GM23248 (cell line): ENCODE measurements around the gene HNMT.
"Not testable (repeated sequence)": the region's sequence is repeated elsewhere in the genome, so short reads cannot be mapped to it uniquely, and the experiment has no call there.

Experiments used
- EZH2 ChIP-seq: fragments of 200-600 bp; sonication (generic); IDR thresholded peaks from 2 replicates; pipeline ENCODE4 v1.6.1; 2018; ENCODE audit warnings: antibody characterized with exemption, mild to moderate bottlenecking; ENCODE audit not compliant: insufficient read depth, poor library complexity, severe bottlenecking
- EZH2phosphoT487 ChIP-seq: fragments of 200-600 bp; sonication (generic); IDR thresholded peaks from 2 replicates; pipeline ENCODE4 v1.6.1; 2018; ENCODE audit warnings: antibody characterized with exemption, moderate library complexity, mild to moderate bottlenecking, low read depth; ENCODE audit not compliant: insufficient read depth

- not testable (repeated sequence) for TF ChIP-seq EZH2, EZH2phosphoT487
Measured at GRCh38 chr2:137995368-137995767, 31.1 kb downstream of the HNMT start.
